Stimulated activated CD4-positive, alpha-beta T cell treated with anti-CD3 and anti-CD28 coated beads, Interleukin-15, amount 100 ng/mL, for 48 hours (primary cell): ENCODE data around the gene C22orf15.
"Not testable (repeated sequence)": the region's sequence is repeated elsewhere in the genome, so short reads cannot be mapped to it uniquely, and the experiment has no call there.

Experiments
- DNase-seq, 2 donors: peaks; one replicate each; pipeline ENCODE4 v3.0.0-alpha.2; 2020; ENCODE audit warnings: low read depth in 2 of 2

Gene C22orf15, protein sequence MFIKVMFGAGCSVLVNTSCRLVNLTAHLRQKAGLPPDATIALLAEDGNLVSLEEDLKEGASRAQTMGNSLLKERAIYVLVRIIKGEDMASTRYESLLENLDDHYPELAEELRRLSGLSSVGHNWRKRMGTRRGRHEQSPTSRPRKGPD

DNA sequence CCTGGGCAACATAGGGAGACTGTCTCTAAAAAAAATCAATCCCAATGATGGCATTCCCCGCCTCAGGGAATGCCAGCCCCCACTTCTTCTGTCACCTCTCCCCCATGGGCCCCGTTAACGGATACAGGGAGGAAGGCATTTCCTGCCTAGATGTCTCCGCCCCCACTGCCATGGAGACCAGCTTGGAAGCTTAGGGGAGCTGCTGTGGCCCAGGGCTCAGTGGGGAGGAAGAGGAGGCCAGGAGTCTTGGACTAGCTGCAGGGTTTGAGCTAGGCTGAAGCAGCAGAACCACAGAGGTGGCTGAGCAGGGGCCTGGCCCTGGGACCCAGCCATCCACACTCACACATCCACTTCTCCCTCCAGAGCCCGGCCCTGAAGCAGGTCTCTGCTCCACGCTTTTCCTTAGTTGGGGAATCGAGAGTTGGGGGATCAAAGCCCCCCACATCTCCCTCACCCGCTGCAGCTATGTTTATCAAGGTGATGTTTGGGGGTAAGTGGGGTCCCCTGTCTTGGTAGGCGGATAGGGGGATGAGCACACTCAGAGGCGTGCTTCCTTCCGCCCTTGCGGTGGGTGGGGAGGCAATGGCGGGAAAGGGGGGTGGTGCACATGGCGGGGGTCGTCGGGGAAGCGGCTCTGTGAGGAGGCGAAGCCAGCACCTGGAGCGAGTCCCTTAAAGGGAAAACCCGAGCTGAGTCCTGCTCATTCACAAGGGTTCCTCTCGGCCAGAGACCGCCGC, at the start of gene C22orf15:
Gene C22orf15 (plus strand): TSS at position 149 of the 737 bp plus-strand sequence. CDS start 317 bp downstream, at position 466.
- DNase-seq, result no peak

DNA sequence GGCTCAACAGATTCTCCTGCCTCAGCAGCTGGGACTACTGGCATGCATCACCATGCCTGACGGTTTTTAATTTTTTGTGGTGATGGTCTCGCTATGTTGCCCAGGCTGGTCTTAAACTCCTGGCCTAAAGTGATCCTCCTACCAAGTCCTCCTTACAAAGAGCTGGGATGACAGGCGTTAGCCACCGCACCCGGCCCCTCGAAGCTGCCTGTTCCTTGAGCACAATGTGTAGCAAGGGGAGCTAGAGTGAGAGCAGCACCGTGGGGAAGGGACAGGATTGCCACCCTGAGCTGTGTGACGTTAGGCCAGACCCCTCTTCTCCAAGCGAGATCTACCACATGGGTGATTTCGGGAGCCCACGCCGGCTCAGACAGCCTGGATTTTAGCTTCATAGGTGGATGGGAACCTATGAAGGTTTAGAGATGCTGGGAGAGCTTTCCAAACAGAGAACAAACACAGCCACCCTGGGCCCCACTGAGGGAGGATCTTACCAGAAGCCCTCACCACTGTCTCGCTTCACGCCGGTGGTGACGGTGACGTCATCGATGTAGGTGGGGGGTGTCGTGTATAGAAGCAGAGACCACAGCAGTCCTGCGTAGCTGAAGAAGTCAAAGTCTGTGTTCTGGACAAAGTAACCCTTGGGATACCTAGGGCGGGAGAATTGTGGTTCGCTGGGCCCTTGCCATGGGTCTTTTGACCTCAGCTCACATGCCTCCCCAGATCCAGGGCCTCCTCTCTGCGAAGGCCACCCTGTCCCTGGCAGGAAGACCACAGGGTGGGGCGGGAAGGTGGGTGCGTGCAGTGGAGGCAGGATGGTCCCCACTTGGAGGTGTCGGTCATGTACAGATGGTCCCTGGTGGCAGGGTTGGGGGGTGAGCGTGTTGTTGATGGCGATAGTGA, 48.8 kb upstream of the C22orf15 start:
- no peak for DNase-seq

DNA sequence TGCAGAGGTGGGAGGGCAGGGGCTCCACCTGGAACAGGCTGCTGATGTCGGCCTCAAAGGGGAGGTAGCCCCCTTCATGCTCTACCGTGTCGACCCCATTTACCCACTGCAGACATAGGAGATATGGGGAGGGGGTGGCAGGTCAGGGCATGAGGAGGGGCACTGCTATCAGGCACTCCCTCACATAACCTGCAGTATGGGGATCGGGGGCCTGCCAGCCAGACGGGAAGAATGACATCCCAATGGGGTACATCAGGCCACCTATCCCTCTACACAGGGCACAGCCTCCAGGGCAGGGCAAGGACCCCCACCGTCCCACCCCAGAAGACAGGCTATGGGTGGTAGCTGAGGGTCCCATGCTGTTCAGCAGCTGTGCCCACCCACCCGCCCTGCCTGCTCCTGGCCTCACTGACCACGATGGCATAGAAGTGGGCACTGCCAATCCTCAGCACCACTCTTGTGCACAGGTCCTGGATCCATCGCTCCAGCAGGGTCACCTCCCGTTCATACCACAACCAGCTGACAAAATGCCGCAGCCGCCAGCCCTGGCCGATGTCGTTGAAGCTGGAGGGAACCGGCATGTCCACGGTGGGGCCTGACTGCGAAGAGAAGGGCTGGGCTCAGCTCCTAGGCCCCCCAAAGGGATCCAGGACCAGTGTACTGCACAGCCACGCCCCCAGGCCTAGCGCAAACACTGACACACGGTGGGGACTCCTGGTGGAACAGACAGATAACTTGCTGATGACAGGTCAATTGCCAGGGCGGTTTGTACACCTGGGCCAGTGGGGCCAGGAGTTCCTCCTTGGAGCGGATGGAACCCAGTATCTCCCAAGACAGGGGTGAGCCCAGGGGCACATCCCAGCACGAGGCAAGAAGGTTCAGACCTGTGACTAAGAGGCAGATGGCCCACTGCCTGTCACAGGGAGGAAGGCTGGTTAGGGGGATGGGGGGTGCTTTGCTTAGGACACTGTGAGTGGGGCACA, 47.9 kb upstream of the C22orf15 start:
- DNase-seq, result no peak

DNA sequence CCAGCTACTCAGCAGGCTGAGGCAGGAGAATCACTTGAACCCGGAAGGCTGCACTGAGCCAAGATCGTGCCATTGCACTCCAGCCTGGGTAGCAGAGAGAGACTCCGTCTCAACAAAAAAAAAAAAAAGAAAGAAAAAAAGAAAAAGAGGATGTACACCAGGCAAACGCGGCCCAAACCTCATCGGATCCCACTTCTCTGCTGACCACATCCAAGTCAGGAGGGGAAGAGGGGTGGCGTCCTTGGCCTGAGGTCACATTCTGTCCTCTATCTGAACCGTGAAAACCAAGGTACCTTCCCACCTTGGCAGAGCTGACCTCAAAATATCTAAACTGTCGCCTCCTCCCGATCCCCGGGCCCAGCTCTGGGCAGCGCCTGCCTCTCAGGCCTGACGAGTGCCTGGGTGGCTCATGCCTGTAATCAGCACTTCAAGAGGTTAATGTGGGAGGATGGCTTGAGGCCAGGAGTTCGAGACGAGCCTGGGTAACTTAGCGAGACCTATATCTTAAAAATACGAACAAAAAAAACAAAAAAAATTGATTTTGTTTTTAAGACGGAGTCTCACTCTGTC, 46.9 kb upstream of the C22orf15 start:
- DNase-seq, result no peak

DNA sequence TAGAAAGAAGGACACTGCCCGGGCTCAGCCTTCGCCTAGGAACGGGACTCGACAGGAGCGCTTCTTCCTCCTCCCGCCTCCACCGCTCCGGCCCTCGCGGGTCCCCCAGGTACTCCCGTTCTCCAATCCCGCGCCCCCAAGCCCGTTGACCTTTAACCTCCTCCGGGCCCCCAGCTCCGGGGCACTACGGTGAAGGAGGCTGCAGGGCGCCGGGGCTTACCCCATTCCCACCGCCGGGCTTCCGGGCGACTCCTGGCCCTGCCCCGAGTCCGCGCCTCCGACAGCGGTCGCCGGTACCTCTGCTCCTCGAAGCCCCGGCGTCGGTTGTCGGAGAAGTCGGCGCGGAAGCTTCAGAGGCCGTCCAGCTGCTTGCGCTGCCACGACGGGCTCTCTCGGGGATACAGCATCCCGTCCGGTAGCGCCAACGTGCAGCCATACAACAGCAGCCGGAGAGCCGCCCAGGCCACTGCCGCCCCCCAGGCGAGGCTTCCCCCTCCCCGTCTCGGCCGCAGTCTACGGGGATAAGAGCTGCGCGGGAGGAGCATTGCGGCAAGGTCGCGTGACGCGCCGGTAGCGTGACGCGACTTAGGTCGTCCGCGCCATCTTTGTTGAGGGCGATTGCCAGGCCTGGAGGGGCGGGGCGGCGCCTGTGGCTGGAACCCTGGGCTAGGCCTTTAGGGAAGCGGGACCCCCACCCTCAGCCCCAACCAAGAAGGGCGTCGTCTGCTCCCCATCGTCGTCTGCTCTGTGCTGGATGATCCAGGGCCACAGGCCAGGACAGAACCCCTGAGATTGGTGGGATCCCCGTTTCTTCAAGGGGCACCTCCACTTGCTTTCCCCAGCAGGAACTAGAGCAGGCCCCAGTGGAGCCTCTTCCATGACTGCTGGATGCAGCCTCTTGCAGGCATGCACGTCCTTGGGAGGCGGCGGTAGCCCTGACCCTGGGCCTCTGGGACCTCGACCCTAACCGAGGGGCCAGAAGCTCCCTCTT, 45.7 kb upstream of the C22orf15 start:
- DNase-seq, result peak; percentile 58 to 71

DNA sequence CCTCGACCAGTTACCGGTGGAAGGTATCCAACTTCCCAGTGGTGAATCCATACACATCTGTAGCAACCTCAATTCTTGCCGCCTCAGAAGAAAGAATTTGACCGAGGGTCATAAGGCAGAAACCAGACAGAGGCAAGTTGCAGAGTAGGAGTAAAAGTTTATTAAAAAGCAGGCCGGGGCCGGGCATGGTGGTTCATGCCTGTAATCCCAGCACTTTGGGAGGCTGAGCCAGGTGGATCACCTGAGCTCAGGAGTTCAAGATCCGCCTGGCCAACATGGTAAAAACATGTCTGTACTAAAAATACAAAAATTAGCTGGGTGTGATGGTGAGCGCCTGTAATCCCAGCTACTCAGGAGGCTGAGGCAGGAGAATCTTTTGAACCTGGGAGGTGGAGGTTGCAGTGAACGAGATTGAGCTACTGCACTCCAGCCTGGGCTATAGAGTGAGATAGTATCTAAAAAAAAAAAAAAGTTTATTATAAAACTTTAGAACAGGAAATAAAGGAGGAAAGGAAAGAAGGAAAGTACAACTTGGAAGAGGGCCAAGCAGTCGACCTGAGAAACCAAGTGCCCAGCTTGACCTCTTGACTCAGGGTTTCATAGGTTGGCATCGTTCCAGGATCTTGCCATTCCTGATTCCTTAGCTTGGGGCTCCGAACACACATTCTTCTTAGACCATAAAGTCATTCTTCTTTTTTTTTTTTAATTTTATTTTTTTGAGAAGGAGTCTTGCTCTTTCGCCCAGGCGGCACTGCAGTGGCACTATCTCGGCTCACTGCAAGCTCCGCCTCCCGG, 44.2 kb upstream of the C22orf15 start:
- no peak for DNase-seq

DNA sequence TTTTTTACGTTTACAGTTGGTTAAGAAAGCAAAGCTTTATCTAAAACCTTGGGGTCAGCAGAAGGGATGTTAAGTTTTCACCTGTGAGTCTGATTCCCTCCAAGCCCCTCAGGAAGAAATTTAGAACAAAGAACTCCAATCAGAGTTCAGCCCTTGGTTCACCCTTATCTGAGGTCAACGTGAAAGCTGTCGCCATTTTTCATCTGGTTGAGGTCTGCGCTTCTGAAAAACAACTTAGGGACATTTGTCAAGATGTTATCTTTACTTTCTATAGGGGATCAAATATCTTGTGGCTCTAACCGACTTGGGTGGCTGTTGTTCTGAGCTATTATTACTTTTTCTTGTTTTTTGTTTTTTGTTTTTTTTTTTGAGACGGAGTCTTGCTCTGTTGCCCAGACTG, 41.9 kb upstream of the C22orf15 start:
- no peak for DNase-seq

DNA sequence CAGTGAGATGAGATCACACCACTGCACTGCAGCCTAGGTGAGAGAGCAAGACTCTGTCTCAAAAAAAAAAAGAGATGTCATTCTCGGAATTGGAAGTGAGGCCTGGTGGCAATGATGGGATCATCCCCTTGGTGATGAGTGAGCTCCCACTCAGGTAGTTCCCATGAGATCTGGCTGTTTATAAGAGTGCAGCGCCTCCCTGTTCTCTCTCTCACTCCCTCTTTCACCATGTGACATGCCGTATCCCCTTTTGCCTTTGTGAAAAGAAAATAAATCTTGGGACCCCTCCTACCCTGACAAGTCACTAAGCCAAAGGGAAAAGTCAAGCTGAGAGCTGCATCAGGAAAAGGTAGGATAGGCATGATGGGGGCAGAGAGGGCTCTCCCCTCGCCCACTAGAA, 40.6 kb upstream of the C22orf15 start:
- DNase-seq, result no peak

DNA sequence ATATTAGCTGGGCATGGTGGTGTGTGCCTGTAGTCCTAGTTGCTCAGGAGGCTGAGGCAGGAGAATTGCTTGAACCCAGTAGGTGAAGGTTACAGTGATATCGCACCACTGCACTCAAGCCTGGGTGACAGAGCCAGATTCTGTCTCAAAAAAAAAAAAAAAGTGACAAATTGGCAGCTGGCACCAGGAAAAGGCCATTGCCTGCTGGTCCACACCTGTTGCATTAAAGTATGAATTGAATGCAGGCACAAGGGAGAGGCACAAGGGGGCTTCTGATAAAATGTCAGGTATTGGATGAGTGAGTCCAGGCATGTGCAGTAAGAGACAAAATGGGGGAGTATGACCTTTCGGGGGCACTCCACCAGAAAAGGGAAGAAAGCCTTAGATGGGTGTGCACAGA, 40.1 kb upstream of the C22orf15 start:
- DNase-seq, result no peak

DNA sequence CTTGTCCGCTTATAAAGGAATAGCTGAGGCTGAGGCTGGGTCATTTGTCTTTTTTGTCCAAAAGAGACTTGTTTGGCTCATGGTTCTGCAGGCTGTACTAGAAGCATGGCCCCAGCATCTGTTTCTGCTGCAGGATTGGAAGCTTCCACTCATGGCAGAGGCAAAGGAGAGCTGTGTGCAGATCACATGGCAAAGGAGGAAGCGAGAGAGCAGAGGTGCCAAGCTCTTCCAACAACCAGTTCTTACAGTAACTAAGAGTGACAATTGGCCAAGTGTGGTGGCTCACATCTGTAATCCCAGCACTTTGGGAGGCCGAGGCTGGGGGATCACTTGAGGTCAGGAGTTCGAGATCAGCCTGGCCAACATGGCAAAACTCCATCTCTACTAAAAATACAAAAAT, 34.7 kb upstream of the C22orf15 start:
- not testable (repeated sequence) for DNase-seq

DNA sequence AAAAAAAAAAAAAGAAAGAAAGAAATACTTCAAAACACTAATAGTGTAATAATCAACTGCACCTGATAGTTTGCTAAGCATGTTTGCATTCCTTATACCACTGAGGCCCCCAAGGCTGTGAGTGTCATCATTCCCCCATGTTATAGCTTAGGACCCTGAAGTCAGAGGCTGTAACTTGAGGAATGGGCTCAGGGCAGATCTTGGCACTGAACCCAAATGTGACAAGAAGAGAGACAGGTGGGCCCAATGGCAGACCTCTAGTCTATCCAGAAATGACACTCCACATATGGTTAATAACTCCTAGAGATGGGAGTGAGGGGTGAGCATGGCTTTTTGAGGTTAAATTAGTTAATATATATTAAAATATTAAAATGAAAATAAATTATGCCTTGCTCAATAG, 25.1 kb upstream of the C22orf15 start:
- DNase-seq, result no peak

DNA sequence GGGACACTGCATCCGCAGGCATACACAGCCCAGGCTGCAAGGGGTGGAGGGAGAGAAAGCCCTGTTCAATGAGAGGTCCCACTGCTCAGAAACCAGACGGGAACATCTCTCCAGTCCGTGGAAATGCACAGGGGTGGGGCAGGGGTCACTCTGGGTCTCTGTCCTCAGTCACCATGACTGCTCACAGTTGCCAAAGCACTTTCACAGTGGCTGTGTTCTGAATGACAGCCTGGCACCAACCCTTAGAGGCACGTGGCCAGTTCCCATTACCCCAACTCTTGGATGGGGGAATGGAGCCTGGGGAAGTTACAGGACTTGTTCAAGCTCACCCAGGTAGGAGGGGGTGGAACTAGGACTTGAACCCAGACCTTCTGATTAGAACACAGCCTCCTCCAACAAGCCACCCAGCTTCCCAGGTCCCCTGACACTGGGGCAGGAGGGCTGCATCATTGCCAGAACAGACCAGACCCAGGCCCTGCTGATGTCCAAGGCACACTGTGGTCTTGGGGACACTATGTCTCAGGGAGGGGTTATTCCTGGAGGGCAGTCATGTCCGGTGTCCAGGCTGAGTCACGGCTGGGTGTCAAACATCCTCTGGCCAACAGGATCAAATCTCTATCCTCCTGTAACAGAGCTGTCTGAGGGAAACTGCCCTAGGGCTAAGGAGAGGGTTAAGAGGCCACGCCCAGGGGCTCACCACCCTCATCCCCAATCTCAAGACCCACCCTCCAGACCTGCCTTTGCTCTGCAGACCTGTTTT, 20.1 kb upstream of the C22orf15 start:
- no peak for DNase-seq

DNA sequence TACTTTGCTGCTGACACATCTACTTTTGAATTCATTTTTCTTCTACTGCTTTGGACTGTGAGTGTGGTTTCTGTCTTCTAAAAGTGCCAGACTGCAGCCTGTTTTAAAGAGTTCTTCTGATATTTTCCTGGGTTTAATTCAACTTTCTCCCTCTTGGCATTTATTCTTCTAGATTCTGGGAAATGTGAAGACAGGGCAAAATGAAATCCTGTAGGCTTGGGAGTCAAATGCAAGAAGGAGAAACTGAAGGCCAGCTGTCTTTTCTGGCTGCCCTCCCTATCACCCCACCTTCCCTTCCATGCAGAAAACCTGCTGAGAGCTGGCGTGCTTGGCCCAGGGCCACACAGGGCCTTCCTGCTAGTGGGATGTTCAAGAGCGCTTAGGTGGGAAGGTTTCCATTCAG, 19.5 kb upstream of the C22orf15 start:
- DNase-seq, result no peak

DNA sequence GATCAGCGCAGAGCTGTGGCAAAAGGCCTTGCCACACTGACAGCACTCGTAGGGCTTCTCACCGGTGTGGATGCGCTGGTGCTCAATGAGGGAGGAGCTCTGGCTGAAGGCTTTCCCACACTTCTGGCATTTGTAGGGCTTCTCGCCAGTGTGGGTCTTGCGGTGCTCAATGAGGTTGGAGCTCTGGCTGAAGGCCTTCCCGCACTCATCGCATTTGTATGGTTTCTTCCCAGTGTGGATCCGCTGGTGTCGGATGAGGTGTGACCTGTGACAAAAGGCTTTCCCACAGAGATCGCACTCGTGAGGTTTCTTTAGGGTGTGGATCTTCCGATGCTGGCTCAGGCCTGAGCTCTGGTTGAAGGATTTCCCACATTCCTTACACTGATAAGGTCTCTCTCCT, 18.8 kb upstream of the C22orf15 start:
- no peak for DNase-seq

DNA sequence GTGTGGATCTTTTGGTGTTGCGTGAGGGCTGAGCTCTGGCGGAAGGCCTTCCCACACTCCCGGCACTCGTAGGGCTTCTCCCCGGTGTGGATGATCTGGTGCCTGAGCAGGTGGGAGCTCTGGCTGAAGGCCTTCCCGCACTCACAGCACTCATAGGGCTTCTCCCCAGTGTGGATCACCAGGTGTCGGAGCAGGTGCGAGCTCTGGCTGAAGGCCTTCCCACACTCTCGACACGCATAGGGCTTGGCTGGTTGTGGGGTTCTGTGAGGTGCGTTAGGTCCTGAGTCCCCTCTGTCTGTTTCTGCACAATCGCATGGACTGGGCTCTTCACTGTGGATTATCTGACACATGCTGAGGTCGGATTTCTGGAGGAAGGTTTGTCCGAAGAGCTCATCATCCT, 18.3 kb upstream of the C22orf15 start:
- no peak for DNase-seq

DNA sequence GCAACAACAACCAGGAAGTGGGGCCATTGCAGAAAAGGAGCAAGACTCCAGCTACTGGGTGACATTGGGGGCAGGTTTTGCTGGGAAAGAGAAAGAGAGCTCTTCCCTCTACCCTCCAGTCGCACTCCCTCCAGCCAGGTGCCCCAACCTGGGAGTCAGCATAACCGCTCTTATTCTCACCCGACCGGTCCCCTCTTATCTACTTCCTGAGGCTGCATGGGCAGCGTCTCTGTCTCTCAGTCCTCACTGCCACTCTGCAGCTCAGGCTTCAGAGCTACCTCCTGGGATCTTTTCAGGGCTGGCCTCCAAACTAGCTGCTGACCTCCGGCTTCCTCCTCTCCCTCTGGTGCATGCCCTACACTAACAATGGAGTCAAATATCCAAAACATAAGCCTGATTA, 17.0 kb upstream of the C22orf15 start:
- no peak for DNase-seq

DNA sequence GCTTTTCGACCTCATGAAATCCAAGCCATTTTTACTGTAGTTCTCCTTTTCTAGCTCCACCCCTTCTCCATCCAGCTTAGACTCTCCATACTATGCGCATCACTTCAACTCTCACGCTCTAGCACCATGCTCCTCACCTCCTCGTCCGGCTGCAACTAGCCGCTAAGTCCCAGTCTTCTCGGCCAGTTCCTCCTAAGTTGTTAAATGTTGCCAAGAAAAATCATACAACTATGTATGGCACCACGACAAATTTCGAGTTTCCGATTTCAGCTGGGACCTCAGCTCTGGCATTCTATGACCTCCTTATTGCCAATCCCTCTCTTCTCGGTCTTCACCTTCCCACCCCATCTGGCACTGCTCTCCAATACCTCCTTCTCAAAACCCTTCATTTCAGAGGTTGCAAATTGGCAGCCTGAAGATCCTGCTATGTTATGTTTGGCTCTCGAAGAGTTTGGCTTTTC, 12.9 kb upstream of the C22orf15 start:
- DNase-seq, result no peak

DNA sequence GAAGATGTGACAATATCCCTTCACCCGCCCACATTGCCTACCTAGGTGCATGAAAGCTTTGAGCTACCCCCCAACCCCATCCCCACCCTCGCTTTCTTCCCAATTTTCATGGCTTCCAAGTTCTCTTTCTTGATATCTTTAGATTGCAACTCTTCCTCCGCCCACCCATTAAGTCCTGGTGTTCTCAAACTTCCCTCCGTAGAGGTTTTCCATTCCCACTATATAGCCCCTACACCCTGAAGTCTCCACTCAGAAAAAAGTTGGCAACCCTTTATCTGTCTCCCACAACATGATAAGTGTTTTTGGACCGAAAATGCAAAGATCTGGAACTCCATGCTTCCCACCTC, 12.4 kb upstream of the C22orf15 start:
- no peak for DNase-seq
